Effector memory CD4-positive, alpha-beta T cell (primary cell): Measurements from ENCODE around the gene LYZ.

Source experiments
- DNase-seq, 3 donors: peaks; one replicate each; pipeline ENCODE4 v3.0.0-alpha.2; 2020
- H3K27ac ChIP-seq: 2 replicates; pipeline ENCODE4 v1.7.0; 2013; ENCODE audit warnings: mild to moderate bottlenecking, low read length, moderate library complexity; ENCODE audit not compliant: insufficient read depth, poor library complexity, severe bottlenecking
- H3K27me3 ChIP-seq: replicated peaks from 2 replicates; pipeline ENCODE4 v1.7.0; 2013; ENCODE audit warnings: mild to moderate bottlenecking, low read length; ENCODE audit not compliant: insufficient read depth, control insufficient read depth, poor library complexity, severe bottlenecking
- H3K36me3 ChIP-seq: 2 replicates; pipeline ENCODE4 v1.7.0; 2013; ENCODE audit warnings: mild to moderate bottlenecking, low read length, moderate library complexity; ENCODE audit not compliant: control insufficient read depth, insufficient read depth
- H3K4me1 ChIP-seq: 2 replicates; pipeline ENCODE4 v1.7.0; 2013; ENCODE audit warnings: low read length, mild to moderate bottlenecking; ENCODE audit not compliant: control insufficient read depth, insufficient read depth, poor library complexity, severe bottlenecking
- H3K4me3 ChIP-seq: 2 replicates; pipeline ENCODE4 v1.7.0; 2013; ENCODE audit warnings: low read length, low read depth, mild to moderate bottlenecking; ENCODE audit not compliant: insufficient read depth, poor library complexity, severe bottlenecking
- H3K9me3 ChIP-seq: 2 replicates; pipeline ENCODE4 v1.7.0; 2013; ENCODE audit warnings: mild to moderate bottlenecking, low read length, moderate library complexity; ENCODE audit not compliant: control insufficient read depth

The LYZ gene

GRCh38 chr12:69368171-69368570 lies 20.0 kb downstream of the LYZ start:
- no peaks in the 10 kb centered on the region for H3K27me3 ChIP-seq
- no peak overlapping the region for H3K4me3 ChIP-seq
- no peak for DNase-seq
- no peak overlapping the region for H3K27ac ChIP-seq
- H3K9me3 ChIP-seq = no peaks in the 10 kb centered on the region
- H3K4me1 ChIP-seq = no peaks in the 10 kb centered on the region
- H3K36me3 ChIP-seq = peaks cover 41% of the 10 kb centered on the region

DNA sequence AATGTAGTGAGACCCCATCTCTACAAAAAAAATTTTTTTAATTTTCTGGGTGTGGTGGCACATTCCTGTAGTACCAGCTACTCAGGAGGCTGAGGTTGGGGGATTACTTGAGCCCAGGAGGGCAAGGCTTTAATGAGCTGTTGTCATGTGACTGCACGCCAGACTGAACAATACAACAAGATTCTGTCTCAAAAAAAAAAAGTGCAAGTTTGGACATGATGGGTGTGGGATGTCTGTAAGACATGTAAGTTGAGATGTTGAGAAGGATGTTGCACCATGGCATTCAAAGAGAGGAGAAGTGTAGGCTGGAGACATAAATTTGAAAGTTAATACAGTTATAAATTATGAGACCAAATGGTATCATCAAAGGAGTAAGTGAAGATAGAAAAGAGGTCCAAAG lies 34.9 kb downstream of the LYZ start:
- peaks cover 11% of the 10 kb centered on the region for H3K36me3 ChIP-seq
- no peaks in the 10 kb centered on the region for H3K27me3 ChIP-seq
- no peak for DNase-seq
- no peaks in the 10 kb centered on the region for H3K4me1 ChIP-seq
- no peaks in the 10 kb centered on the region for H3K9me3 ChIP-seq
- no peak overlapping the region for H3K4me3 ChIP-seq
- no peak overlapping the region for H3K27ac ChIP-seq

DNA sequence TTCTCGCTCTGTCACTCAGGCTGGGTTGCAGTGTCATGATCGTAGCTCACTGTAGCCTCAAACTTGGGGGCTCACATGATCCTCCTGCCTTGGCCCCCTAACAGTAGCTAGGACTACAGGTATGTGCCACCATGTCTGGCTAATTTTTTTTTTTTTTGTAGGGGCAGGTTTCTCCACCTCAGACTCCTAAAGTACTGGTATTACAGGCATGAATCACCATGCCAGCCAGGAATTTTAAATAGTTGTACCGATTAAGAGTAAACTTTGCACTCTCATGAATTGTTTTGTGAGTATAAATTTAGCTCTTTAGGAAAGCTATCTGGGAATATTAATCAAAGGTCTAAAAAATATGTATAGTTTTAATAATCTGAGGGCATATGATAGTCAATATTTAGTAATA lies 36.9 kb downstream of the LYZ start:
- Histone ChIP-seq H3K4me3 (no peak overlapping the region), H3K27ac (no peak overlapping the region), H3K4me1 (no peaks in the 10 kb centered on the region), H3K27me3 (no peaks in the 10 kb centered on the region), H3K36me3 (peaks cover 10% of the 10 kb centered on the region), H3K9me3 (no peaks in the 10 kb centered on the region)
- DNase-seq = no peak

GRCh38 chr12:69386921-69387320 lies 38.7 kb downstream of the LYZ start:
- DNase-seq = no peak
- no peaks in the 10 kb centered on the region for H3K27me3 ChIP-seq
- H3K36me3 ChIP-seq = peaks cover 20% of the 10 kb centered on the region
- no peak overlapping the region for H3K27ac ChIP-seq
- H3K4me3 ChIP-seq = no peak overlapping the region
- H3K9me3 ChIP-seq = no peaks in the 10 kb centered on the region
- no peaks in the 10 kb centered on the region for H3K4me1 ChIP-seq

DNA sequence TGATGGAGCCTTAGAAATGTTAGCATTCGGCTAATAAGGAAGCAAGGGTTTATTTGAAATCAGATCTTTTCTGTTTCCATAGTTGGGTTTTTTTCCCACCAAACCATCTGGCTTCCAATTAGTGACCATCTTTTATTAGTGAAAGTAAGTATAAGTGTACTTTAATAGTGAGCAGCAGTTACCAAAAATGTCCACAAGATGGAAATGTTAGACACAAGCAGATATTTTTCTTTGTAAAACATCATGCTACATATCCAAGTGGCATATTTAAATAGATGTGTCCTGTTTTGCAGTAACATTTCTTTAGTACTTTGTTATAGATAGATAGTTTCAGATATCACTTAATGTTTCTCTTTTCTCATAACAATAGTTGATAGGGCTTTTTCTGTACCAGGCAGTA lies 40.2 kb downstream of the LYZ start:
- H3K36me3 ChIP-seq = peaks cover 16% of the 10 kb centered on the region
- DNase-seq = no peak

GRCh38 chr12:69389831-69390230 lies 41.6 kb downstream of the LYZ start:
- H3K27ac ChIP-seq = no peak overlapping the region
- H3K4me1 ChIP-seq = no peaks in the 10 kb centered on the region
- peaks cover 16% of the 10 kb centered on the region for H3K36me3 ChIP-seq
- no peak overlapping the region for H3K4me3 ChIP-seq
- no peaks in the 10 kb centered on the region for H3K9me3 ChIP-seq
- no peaks in the 10 kb centered on the region for H3K27me3 ChIP-seq
- DNase-seq = no peak

More for the DNA sequence above, 40.2 kb downstream of the LYZ start:
- no peaks in the 10 kb centered on the region for H3K4me1 ChIP-seq
- no peak overlapping the region for H3K4me3 ChIP-seq
- no peak overlapping the region for H3K27ac ChIP-seq
- H3K27me3 ChIP-seq = no peaks in the 10 kb centered on the region
- H3K9me3 ChIP-seq = no peaks in the 10 kb centered on the region

DNA sequence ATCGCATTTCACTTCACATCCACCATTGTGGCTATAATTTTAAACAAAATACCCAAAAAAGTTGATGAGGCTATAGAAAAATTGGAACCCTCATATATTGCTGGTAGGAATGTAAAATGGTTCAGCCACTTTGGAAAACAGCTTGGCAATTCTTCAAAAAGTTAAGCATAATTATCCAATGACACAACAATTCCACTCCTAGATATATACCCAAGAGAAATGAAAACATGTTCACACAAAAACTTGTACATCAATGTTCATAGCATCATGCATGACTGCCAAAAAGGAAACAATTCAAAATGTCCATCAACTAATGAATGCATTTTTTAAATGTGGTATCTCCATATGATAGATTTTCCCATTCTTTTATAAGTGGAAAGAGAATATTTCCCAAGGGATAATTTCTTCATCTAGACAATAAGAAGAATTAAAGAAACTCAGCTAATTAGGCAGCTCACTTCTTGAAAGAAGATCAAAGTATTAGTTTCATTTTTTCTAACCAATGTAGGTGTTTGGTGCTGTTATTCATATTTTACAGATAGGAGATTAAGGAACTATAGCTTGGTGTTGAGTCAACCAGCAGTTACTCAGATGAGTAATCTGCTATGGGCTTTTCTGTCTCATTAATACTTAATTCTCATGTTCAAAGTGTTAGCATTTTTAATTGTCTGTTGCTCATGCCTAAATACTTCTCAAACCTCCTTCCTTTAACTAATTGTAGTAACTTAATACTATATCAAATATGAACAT lies 44.2 kb downstream of the LYZ start:
- Histone ChIP-seq H3K9me3 (no peaks in the 10 kb centered on the region), H3K4me3 (no peak overlapping the region), H3K4me1 (no peaks in the 10 kb centered on the region), H3K27me3 (no peaks in the 10 kb centered on the region), H3K36me3 (peaks cover 16% of the 10 kb centered on the region), H3K27ac (no peak overlapping the region)
- DNase-seq = no peak

- no peak for DNase-seq
- Histone ChIP-seq H3K4me3 (no peak overlapping the region), H3K4me1 (no peaks in the 10 kb centered on the region), H3K27ac (no peak overlapping the region), H3K36me3 (peaks cover 5% of the 10 kb centered on the region), H3K9me3 (no peaks in the 10 kb centered on the region), H3K27me3 (no peaks in the 10 kb centered on the region)
Observed at GRCh38 chr12:69396041-69396440, 47.9 kb downstream of the LYZ start.

GRCh38 chr12:69396963-69397362 lies 48.8 kb downstream of the LYZ start:
- peaks cover under 1% of the 10 kb centered on the region for H3K36me3 ChIP-seq
- DNase-seq = no peak
- no peaks in the 10 kb centered on the region for H3K9me3 ChIP-seq
- no peaks in the 10 kb centered on the region for H3K4me1 ChIP-seq
- no peaks in the 10 kb centered on the region for H3K27me3 ChIP-seq
- no peak overlapping the region for H3K4me3 ChIP-seq
- no peak overlapping the region for H3K27ac ChIP-seq

- H3K9me3 ChIP-seq = no peaks in the 10 kb centered on the region
- DNase-seq = no peak
- H3K36me3 ChIP-seq = no peaks in the 10 kb centered on the region
- no peaks in the 10 kb centered on the region for H3K4me1 ChIP-seq
- no peak overlapping the region for H3K4me3 ChIP-seq
- H3K27ac ChIP-seq = no peak overlapping the region
- no peaks in the 10 kb centered on the region for H3K27me3 ChIP-seq
Observed at GRCh38 chr12:69397978-69398377, 49.8 kb downstream of the LYZ start.
